ENCODE results near the gene ENTHD1. TPM values are rescaled to one million over a fixed set of nuclear protein-coding genes. Genes with fewer than 3 reads are reported as not detected.

Gene ENTHD1
- total and polyA plus RNA-seq, 2 of the 8 experiments (the other 6 are each of a cell fraction or from before 2014, with no cell fraction given) = not detected

GRCh38 chr22:39833610-39834009 is 60.0 kb downstream of the ENTHD1 start (continued):
- TF ChIP-seq GABPA (IDR thresholded peaks at IDR 0.05; ENCODE audit: borderline replicate concordance, insufficient read depth, low read length) (no peak), SIRT6 (IDR thresholded peaks at IDR 0.05; ENCODE audit: low read length) (no peak), SIN3A (conservative IDR thresholded peaks at IDR 0.05 in 1 of 2, IDR thresholded peaks at IDR 0.05 in 1 of 2; ENCODE audit: low read depth in 1 of 2, low read length in 2 of 2) (no peak), RFX5 (IDR thresholded peaks at IDR 0.05; ENCODE audit: borderline replicate concordance, low read depth, low read length) (no peak), POLR2AphosphoS5 (IDR thresholded peaks at IDR 0.05; ENCODE audit: low read depth, low read length) (no peak), CBX5 (IDR thresholded peaks at IDR 0.05; ENCODE audit: low read depth, low read length) (no peak)

Data from H1 (cell line).